NCI-H2107 treated with DMSO at 0.1 percent for 48 hours (cell line): ENCODE results near the gene VPS37B.

Experiments used
- DNase-seq: peaks from one replicate; lab custom pipeline; 2025; ENCODE audit not compliant: unreplicated experiment; lab: John Stamatoyannopoulos, UW

Gene VPS37B

DNA sequence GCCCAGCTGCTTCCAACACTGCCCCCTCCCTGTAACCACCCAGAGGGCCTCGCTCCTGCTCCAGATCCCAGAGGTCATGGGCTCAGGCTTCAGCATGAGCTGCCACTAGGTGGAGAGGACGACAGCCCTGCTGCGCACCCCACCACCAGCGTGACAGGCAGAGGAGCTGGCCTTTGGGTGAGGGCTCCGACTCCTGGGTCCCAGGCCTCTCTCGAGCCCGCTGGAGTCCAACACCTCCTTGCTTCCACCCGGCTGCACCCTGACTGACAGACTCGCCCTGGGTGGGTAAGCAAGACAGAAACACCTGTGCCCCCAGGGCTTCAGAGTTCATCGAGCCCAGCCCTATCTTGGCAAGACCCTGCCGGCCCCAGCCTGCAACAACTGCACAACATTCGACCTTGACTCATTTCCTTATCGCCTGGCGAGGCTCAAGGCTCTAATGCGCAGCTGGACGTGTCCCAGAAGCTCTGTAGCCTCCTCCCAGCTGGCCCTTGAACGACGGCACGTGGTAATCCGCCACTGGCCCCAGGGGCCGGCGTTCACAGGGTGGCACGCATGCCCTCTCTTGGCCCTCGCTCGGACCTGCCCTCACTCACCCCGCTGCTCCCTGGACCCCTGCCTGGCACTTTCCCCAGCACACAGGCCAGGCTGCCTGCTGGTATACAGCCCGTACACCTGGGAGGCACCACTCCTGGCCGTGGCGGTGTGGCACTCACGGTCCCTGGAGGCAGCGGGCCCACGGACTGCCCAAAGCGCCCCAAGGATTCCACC lies 28.0 kb downstream of the VPS37B start:
- no peak for DNase-seq

DNA sequence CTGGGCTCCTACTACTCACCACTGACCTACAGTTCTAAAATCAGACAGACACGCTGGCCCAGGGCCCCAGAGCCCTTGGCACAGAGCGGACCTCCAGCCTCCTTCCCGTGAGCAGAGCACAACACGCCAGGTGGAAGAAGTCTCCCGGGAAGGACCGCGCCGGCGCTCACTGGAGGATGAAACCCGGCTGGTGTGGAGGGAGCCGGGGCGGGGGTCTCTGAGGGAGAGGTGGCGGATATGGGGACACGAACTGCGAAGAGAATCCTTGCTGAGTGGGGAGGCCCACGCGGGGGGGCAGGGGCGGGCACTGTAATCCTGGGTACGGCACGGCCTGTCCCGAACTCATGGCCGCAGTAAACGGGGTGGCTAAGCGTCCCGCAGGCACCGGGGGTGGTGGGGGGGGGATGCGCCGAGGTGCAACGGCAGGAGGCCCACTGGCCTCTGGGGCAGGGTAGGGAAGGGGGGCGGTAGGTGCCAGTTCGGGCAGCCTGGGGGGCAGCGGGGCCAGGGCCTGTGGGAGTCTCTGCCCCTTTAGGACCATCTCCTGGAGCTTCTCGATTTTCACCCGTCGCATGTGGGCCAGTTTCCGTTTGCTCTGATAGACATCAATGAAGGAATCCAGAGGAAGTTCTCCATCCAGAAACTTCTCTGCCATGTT lies 28.8 kb downstream of the VPS37B start:
- DNase-seq = no peak

DNA sequence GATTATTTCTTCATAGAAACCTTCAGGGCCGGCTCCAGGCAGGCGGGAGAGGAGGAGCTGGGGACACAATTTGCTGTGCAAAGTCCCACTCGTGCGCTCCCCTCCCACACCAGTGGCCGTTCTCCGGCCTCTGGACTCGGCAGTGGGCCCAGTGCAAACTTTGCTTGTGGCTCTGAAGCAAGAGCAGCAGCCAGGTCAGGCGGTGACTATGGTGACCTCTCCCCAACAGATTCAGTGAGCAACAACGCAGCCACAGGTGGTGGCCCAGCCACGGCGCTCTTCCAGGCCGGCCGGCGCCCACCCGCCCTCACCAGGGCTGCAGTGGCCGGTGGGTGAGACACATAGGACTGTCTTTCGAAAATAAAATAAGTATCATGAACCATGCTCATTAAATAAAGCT lies 29.5 kb downstream of the VPS37B start:
- no peak for DNase-seq

DNA sequence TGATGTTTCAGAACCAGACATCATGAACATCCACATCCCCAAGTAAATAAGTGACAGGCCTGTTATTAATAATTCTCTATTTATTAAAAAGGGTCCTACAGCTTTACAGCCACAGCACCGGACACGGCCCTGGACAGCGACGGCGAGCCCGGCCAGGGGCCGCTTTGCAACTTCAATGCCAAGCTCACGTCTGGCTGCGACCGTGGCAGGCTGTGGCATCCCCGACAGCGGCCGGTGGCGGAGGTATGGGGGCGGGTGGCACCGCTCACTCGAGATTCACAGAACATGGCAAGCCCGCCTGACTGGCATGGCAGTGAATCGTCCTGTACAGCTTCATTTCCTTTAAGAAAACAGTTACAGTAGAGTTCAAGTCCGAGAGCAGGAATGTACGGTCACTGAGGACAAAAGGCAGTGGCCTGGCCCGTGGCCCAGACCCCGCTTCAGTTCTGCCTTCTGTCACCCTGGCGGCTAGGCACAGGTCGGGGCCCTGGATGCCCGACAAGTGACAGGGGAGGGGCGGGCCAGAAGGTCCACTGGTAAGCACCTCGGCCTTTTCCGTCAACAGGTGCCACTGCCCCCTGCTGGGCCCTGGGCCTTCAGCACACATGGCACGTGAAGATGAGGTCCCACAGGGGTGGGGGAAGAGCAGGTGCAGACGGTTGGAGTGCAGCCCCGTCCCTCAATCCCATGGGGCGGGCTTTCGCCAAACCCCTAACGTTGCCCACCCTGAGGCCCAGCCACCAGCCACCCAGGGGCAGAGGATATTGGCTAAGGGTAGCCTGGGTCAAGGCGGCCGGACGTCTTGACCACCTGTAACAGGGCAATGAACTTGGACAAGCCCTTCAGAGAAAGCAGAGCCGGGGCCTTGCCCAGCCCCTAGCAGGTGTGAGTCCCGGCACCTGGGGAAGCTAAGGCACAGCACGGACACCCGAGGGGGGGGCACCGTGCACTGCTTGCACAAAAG lies 30.4 kb downstream of the VPS37B start:
- no peak for DNase-seq

DNA sequence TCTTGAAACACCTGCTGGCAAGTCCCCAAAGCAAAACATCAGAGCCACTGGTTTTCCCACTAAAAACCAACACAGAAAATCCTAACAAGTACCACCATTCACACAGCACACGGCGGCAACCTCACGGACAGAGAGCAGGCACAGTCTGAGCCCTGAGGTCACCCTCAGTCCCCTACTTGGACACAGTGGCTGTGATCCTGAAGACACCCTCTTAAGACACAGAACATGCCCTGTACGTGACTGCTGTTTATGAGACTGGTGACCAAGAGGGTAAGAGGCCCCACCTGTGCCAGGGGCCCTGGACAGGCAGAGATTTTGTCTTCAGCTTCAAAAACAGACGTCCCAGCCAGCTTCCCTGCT lies 31.1 kb downstream of the VPS37B start:
- no peak for DNase-seq

DNA sequence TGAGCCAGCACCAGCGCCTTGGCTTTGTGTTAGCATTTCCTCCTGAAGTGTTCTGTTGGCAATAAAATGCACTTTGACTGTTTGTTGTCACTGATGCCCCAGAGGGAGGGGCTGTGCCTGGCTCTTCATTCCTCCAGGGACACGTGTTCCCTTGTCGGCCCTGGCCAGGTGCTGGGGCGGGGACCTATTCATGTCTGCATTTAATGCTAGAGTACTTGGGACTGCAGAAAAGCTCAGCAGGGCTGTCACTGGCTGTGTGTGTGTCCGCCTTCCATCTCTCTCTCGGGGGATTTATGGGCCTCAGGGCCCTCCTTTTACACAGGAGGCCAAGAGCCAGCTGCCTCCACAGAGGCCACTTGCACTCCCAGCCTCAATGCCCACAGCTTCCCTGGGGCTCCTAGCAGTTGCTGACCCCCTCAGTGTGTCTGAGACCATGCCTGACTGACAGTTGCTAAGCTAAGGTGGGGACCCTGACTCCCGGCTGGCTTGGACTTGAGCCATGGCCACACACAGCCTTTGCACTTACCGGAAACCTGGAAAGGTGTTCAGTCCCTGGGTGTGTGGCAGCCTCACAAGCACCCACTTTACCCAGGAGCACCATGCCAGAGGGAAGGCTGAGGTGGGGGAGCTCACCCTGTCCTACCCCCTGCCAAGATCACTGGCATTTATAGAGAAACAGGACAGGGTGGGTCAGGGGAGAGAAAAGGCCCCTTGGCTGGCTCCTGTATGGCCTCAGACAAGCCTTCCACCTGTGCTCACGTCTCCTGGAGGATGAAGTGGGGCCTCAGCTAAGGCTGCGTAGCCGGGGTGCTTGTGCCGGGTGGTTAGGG lies 32.8 kb downstream of the VPS37B start:
- peak; percentile 84 for DNase-seq

DNA sequence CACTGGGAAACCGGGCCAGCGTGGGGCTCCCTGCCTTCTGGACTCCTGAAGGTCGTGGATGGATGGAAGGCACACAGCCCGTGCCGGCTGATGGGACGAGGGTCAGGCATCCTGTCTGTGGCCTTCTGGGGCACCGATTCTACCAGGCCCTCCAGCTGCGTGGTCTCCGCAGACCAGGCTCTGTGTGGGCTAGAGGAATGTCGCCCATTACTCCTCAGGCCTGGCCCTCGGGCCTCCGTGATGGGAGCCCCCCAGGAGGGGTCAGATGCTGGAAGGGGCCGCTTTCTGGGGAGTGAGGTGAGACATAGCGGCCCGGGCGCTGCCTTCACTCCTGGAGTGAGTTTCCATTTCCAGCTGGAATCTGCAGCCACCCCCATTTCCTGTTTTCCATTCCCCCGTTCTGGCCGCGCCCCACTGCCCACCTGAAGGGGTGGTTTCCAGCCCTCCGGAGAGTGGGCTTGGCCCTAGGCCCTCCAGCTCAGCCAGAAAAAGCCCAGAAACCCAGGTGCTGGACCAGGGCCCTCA lies 33.8 kb downstream of the VPS37B start:
- no peak for DNase-seq

DNA sequence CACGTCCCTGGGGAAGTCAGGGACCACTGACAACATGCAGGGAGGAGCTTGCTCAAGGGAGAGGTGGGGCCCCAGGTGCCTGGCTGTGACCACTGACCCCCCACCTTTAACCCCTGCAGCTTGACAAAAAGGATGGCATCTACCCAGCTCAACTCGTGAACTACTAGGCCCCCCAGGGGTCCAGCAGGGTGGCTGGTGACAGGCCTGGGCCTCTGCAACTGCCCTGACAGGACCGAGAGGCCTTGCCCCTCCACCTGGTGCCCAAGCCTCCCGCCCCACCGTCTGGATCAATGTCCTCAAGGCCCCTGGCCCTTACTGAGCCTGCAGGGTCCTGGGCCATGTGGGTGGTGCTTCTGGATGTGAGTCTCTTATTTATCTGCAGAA lies 34.3 kb downstream of the VPS37B start:
- DNase-seq = no peak

DNA sequence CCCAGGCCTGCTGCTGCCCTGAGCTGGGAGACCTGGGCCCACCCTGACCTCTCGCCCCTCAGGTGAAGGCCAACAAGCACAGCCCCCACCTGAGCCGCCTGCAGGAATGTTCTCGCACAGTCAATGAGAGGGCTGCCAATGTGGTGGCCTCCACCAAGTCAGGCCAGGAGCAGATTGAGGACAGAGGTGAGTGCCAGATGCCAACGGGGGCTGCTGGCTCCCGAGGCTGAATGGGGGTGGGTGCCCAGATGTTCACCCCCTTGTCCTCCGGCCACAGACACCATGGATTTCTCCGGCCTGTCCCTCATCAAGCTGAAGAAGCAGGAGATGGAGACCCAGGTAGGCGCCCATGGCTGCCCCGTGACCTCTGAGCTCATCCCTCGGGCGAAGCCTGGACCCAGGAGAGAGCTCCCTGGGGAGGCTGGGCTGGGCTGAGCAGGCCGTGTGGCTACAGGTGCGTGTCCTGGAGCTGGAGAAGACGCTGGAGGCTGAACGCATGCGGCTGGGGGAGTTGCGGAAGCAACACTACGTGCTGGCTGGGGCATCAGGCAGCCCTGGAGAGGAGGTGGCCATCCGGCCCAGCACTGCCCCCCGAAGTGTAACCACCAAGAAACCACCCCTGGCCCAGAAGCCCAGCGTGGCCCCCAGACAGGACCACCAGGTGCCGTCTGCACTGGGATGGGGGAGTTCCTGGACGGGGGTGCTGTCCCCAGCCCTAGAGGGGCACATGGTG lies 34.9 kb downstream of the VPS37B start:
- DNase-seq = no peak

DNA sequence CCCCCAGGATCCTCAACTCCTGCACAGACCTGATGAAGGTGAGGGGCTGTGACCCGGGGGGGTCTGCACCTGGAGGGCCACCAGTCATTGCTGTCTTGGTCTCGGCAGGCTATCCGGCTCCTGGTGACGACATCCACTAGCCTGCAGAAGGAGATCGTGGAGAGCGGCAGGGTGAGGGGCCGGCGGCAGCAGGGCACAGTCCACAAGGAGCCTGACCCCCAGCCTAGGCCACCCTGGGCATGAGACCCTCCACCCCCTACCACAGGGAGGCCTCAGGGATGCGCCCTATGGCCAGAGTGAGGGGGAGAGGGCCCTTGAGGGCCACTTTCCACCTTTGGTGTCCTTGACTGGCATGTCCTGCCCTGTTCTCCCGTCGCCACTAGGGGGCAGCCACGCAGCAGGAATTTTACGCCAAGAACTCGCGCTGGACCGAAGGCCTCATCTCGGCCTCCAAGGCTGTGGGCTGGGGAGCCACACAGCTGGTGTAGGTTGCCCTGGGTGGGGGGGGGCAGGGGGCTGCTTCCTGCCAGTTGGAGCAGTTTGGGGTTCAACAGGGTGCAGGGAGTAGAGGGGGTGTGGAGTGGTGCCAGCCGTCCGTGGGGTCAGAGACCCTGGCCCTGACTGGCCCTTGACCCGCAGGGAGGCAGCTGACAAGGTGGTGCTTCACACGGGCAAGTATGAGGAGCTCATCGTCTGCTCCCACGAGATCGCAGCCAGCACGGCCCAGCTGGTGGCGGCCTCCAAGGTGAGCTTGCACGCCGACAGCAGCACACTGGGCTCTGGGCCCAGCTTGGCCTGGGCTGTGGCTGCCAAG lies 35.7 kb downstream of the VPS37B start:
- peak; percentile 34 for DNase-seq

DNA sequence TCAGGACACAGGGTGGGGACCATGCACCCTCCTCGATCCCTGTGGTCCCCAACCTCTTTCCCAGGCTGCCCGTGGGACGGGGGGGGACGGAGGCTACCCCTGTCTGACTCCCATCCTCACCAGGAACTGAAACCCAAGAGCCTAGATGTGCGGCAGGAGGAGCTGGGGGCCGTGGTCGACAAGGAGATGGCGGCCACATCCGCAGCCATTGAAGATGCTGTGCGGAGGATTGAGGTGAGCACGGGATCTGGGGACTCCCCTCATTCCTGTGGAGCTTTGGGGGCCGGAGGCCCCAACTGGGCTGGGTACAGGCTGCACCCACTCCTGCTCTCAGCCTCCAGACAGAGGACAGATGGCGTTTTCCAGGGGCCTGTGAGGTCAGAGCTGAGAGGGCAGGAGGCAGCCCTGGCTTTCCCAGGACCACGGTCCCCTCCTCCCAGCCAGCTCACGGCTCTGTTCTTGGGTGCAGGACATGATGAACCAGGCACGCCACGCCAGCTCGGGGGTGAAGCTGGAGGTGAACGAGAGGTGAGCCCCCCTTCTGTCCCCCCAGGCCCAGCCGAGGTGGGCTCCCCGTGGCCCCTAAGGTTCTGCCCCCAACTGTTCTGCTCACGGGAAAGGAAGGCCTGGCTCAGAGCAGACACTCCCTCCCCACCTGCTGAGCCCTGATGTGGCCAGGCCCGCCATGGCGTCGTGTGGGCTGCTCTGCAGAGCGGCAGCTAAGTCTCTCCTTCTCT lies 36.5 kb downstream of the VPS37B start:
- no peak for DNase-seq

DNA sequence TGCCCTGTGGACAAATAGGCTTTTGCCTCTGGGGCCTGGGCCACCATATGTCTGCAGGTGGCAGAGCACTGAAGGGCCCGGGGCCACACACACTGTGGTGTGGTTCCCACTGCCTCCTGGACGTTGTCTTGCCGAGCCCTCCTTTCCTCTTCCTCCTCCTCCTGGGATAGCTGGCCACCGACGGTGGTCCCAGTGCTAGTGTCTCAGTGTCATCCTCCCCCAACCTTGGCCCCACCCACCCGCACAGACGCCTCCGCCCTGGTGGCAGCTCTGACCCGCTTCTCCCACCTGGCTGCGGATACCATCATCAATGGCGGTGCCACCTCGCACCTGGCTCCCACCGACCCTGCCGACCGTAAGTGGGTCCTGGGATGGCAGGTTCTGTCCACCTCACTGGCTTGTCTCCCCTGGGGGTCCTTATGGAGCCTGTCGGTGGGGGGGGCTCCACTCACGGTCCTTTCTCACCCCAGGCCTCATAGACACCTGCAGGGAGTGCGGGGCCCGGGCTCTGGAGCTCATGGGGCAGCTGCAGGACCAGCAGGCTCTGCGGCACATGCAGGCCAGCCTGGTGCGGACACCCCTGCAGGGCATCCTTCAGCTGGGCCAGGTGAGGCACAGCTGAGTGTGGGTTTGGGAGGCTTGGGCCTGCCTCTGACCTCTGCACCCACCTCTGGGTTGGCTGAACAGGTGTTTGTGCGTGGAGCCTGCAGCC lies 37.2 kb downstream of the VPS37B start:
- no peak for DNase-seq

DNA sequence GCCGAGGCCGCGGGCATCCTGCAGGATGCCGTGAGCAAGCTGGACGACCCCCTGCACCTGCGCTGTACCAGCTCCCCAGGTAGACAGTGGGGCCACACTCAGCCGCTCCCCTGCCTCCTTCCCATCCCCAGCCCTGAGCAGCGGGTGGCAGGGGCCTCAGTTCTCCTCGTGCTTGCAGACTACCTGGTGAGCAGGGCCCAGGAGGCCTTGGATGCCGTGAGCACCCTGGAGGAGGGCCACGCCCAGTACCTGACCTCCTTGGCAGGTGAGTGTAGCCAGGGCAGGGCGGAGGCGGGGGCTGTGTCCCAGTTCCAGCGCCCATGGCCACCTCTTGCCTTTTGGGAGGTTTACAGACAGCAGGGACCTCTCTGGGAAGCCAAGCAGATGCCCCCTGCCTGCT lies 37.8 kb downstream of the VPS37B start:
- DNase-seq = no peak

DNA sequence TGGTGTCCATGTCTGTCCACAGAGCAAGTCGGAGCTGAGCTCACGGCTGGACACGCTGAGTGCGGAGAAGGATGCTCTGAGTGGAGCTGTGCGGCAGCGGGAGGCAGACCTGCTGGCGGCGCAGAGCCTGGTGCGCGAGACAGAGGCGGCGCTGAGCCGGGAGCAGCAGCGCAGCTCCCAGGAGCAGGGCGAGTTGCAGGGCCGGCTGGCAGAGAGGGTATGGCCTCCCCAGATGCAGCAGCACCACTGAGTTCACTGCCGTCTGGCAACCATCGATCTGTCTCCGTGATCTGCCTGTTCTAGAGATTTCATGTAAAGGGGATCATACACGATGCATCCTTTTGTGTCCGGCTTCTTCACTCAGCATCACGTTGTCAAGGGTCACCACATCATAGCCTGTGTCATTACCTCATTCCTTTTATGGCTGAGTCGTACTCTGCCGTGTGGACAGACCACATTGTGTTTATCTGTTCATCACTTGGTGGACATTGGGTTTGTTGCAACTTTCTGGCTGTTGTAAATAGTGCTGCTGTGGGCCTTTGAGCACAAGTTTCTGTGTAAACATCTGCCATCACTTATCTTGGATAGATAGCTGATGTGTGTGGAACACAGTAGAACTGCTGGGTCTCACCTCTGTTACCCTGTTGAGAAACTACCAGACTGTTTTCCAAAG lies 38.8 kb downstream of the VPS37B start:
- DNase-seq = no peak

DNA sequence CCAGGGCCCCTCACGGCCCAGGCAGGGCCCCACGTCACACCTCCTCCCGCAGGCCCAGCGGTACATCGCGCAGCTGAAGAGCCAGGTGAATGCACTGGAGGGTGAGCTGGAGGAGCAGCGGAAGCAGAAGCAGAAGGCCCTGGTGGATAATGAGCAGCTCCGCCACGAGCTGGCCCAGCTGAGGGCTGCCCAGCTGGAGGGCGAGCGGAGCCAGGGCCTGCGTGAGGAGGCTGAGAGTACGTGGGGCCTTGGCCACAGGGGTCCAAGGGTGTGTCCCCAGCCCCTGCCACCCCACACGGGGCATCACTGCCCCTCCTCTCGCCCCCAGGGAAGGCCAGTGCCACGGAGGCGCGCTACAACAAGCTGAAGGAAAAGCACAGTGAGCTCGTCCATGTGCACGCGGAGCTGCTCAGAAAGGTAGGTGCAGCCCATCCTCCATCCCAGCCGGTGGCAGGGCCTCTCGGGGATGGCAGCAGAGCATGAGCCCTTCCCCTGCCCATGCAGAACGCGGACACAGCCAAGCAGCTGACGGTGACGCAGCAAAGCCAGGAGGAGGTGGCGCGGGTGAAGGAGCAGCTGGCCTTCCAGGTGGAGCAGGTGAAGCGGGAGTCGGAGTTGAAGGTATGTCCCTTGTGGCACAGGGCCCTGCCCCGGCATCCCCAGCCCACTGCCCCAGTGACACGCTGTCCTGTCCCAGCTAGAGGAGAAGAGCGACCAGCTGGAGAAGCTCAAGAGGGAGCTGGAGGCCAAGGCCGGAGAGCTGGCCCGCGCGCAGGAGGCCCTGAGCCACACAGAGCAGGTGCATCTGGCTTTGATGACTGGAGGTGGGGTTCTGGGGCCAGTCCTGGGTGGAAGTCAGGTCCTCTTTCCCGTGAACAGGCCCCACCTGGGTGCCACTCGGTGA lies 39.7 kb downstream of the VPS37B start:
- DNase-seq = peak; percentile 76
